ENCODE data around the gene TXLNG. TPM values are rescaled to one million over a fixed set of nuclear protein-coding genes. Genes with fewer than 3 reads are reported as not detected.

TXLNG gene
- total RNA-seq, 4 donors from 2014 or later = 6.4 to 14.9 (median 10.9) TPM

DNA sequence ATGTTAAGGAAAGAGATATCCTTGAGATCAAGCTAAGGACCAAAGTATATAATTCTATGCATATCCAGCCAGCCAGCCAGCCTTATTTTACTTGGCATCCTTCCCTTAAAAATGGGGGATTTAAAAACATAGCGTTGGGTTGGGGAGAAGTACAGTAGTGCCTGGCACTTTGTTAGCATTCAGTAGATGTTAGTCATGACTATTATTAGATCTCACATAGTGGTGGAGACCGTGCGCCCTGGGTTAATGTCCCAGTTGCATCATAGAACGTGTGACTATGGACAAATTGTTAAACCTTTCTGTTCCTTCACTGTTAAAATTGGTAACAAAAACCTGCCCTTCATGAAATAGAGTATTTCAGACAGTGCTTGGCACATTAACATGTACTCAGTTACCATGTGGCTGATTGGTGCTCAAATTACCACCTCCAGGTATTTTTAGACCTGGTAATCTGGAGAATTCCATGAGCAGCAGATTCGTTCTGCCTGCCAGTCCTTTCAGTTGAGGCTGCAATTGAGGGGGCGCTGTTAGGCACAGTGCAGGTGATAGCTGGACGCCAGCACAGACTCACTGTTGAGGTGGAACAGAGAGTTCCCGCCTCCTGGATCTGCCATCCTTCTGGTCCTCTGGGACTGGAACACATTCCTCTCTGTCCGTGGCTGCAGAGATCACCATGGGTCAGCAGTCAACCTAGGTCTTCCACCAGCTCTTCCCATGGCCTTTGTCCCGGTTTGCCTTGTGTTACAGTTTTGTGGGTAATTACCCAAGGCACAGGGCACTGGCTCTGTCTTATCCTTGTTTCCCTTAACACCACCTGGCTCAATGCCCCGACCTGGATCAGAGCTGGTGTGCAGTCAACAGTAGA lies 52.2 kb downstream of the TXLNG start:
- H3K36me3 ChIP-seq = peaks cover 0 to 72% (median 0%) of the 10 kb centered on the region in 3 donors
- no peaks in the 10 kb centered on the region for H3K27me3 ChIP-seq
- no peak for DNase-seq
- H3K4me1 ChIP-seq = peaks cover 0 to 22% (median 0%) of the 10 kb centered on the region in 3 donors
- 42 to 76% methylated on average over 4 to 10 of the region's 11 CpGs for WGBS, 2 donors
- no peak overlapping the region for H3K4me3 ChIP-seq
- intact Hi-C loops (cut with DNase I) = no loop called here
- H3K27ac ChIP-seq = no peak overlapping the region
- no peaks in the 10 kb centered on the region for H3K9me3 ChIP-seq
- TF ChIP-seq POLR2A (IDR thresholded peaks at IDR 0.05) = no peak
- TF ChIP-seq, protein P1, sequence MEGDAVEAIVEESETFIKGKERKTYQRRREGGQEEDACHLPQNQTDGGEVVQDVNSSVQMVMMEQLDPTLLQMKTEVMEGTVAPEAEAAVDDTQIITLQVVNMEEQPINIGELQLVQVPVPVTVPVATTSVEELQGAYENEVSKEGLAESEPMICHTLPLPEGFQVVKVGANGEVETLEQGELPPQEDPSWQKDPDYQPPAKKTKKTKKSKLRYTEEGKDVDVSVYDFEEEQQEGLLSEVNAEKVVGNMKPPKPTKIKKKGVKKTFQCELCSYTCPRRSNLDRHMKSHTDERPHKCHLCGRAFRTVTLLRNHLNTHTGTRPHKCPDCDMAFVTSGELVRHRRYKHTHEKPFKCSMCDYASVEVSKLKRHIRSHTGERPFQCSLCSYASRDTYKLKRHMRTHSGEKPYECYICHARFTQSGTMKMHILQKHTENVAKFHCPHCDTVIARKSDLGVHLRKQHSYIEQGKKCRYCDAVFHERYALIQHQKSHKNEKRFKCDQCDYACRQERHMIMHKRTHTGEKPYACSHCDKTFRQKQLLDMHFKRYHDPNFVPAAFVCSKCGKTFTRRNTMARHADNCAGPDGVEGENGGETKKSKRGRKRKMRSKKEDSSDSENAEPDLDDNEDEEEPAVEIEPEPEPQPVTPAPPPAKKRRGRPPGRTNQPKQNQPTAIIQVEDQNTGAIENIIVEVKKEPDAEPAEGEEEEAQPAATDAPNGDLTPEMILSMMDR (IDR thresholded peaks at IDR 0.05) = no peak

DNA sequence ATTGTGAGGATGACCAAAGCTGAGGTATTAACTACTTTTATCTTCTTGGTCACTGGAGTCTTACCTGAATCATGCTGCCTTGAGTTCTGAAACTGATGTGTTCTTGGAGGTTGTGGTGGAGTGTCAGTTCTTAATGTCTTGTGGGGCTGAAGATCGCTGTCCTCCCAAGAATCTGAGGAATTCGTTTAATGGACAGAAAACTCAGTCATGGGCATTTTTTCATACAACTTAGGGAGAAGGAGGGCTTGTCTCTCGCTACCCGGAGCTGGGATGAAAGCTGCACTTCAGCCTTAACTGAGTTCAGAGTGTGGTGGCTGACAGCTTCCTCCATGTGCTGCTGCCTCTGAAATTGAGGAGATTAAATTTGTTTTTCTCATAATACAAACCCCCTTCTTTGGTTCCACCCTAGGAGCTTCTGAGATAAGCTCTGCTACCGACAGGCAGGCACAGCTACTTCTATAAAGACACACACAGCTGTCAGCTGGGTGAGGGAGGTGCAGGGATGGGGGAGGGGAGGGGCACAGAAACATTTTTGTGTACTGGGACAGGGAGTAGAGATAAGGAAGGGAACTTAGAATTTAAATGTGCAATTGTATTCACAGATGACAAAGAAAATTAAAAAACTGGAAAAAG lies 53.1 kb downstream of the TXLNG start:
- Histone ChIP-seq H3K4me3 (no peak overlapping the region), H3K4me1 (peaks cover 0 to 22% (median 0%) of the 10 kb centered on the region in 3 donors), H3K36me3 (peaks cover 0 to 70% (median 0%) of the 10 kb centered on the region in 3 donors), H3K9me3 (no peaks in the 10 kb centered on the region), H3K27me3 (no peaks in the 10 kb centered on the region), H3K27ac (peak overlapping the region in 1 of 4 donors; percentile 44)
- DNase-seq = no peak
- intact Hi-C loops (cut with DNase I) = no loop called here
- 80 to 85% methylated on average over 1 to 4 of the region's 5 CpGs for WGBS, 2 donors
- TF ChIP-seq, protein P1 (IDR thresholded peaks at IDR 0.05) = no peak
- no peak for TF ChIP-seq POLR2A (IDR thresholded peaks at IDR 0.05)

DNA sequence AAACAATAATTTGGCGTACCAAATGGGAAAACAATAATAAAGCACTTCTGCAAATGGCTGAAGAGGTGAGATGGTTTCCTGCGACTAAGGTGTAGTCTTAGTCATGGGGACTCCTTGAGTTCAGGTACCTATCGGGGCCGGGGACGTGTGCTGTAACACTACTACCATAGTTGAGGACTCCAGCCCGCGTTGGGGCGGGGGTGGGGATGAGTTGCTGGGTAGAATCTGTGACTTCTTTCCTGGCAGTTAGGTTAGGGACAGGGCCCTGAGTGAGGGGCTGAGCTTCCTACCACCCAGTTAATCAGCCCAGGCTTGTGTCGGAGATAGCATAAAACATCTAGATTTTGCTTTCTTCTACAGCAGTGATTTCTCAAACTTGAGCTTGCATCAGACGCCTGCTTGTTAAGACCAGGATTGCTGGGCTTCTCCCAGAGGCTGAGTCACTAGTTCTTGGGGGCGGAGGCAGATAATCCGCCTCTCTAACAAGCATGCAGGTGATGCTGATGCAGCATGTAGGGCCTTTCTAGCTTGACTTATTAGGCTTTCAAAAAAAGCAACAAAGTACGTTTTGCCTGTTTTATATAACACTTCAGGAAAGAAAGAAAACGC lies 53.7 kb downstream of the TXLNG start:
- H3K36me3 ChIP-seq = peaks cover 0 to 70% (median 0%) of the 10 kb centered on the region in 3 donors
- no peak for DNase-seq
- TF ChIP-seq POLR2A (IDR thresholded peaks at IDR 0.05) = no peak
- TF ChIP-seq, protein P1 (IDR thresholded peaks at IDR 0.05) = no peak
- 54 to 70% methylated on average over 4 to 12 of the region's 14 CpGs for WGBS, 2 donors
- no peaks in the 10 kb centered on the region for H3K9me3 ChIP-seq
- peaks cover 0 to 22% (median 0%) of the 10 kb centered on the region in 3 donors for H3K4me1 ChIP-seq
- no peaks in the 10 kb centered on the region for H3K27me3 ChIP-seq
- H3K27ac ChIP-seq = peak overlapping the region in 2 of 4 donors; percentile 44 to 57
- intact Hi-C loops (cut with DNase I) = no loop called here
- no peak overlapping the region for H3K4me3 ChIP-seq

DNA sequence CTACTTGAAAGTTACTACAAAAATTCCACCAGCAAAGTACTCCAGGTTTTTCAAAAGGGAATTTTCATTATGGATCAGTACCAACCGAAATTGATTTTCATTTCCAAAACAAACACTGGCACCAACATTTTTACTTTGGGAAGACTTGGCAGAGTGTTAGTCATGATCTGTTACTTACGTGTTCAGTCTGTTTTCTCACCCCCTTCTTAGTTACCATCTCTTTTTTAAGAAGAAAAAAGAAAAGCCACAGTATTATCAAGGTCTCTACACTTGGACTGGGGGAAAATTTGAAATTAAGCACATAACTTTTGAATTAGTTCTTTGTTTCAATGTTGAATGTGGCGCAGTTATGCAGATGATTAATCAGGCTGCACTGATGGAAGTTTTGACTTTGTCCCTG lies 56.4 kb downstream of the TXLNG start:
- Histone ChIP-seq H3K9me3 (no peaks in the 10 kb centered on the region), H3K4me3 (no peak overlapping the region), H3K27me3 (no peaks in the 10 kb centered on the region), H3K27ac (no peak overlapping the region), H3K36me3 (peaks cover 4 to 78% (median 7%) of the 10 kb centered on the region in 3 donors), H3K4me1 (peaks cover 0 to 22% (median 0%) of the 10 kb centered on the region in 3 donors)
- TF ChIP-seq POLR2A (IDR thresholded peaks at IDR 0.05) = no peak
- no peak for DNase-seq
- intact Hi-C loops (cut with DNase I) = no loop called here
- 71 to 76% methylated on average over 3 of the region's 3 CpGs for WGBS, 2 donors

DNA sequence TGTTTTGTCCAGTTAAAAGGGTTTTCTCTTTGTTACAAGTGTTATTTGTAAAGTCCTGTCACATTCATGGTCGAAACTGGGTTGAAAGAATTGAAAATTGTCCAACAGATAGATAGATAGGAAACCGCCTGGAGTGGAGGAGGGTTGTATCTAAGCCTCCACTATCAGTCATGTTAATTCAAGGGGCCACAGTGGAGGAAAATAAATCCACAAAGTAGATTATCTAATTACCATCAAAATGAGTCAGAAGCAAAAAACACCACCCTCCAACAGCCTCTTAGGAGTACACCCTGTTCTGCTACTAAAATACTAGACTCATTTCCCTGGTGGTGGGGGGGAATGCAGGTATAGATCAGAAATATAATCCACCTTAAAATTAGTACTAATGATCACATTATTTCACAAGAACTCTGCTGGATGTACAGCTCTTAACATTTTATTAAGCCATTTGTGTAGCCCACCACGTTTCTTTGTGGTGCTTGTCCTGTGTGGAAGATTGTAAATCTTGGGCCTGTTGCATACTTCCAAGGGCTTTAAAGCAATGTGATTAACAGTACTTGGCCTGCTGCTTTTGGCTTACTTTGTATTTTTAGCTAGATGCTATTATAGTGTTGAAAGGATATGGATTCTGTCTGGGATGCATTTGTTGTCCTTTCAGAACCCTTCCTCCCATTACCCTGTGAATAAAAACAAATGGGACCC lies 57.1 kb downstream of the TXLNG start:
- DNase-seq = no peak
- Histone ChIP-seq H3K27me3 (no peaks in the 10 kb centered on the region), H3K4me3 (no peak overlapping the region), H3K36me3 (peaks cover 4 to 79% (median 7%) of the 10 kb centered on the region in 3 donors), H3K27ac (no peak overlapping the region), H3K9me3 (no peaks in the 10 kb centered on the region), H3K4me1 (peaks cover 0 to 21% (median 0%) of the 10 kb centered on the region in 3 donors)
- WGBS, 2 donors = 60 to 70% methylated on average over 1 to 3 of the region's 3 CpGs
- intact Hi-C loops (cut with DNase I) = no loop called here
- no peak for TF ChIP-seq POLR2A (IDR thresholded peaks at IDR 0.05)
- TF ChIP-seq, protein P1 (IDR thresholded peaks at IDR 0.05) = no peak
